Ascending aorta (tissue), 2 donors: ENCODE results near the gene SQSTM1. TPM values are rescaled to one million over a fixed set of nuclear protein-coding genes. Genes with fewer than 3 reads are reported as not detected.

ENCODE experiments used
- DNase-seq, 2 donors: peaks; one replicate each; pipeline ENCODE4 v3.0.0-alpha.2; 2019; ENCODE audit warnings: low spot score in 2 of 2
- H3K27ac ChIP-seq, 2 donors: fragments of 200-600 bp; sonication (generic); one replicate each; pipeline ENCODE4 v1.5.1; 2016 to 2017; ENCODE audit warnings: mild to moderate bottlenecking in 1 of 2
- H3K27me3 ChIP-seq: fragments of 200-600 bp; sonication (generic); one replicate; pipeline ENCODE4 v1.5.1; 2017
- H3K36me3 ChIP-seq, 2 donors: fragments of 200-600 bp; sonication (generic); one replicate each; pipeline ENCODE4 v1.5.1; 2016
- H3K4me1 ChIP-seq, 2 donors: fragments of 200-600 bp; sonication (generic); one replicate each; pipeline ENCODE4 v1.5.1; 2016 to 2017; ENCODE audit warnings: mild to moderate bottlenecking in 1 of 2
- H3K4me3 ChIP-seq, 2 donors: fragments of 200-600 bp; sonication (generic); one replicate each; pipeline ENCODE4 v1.5.1; 2016 to 2017; ENCODE audit warnings: mild to moderate bottlenecking in 1 of 2
- H3K9me3 ChIP-seq, 2 donors: fragments of 200-600 bp; sonication (generic); one replicate each; pipeline ENCODE4 v1.5.1; 2016
- CTCF ChIP-seq, 3 experiments: fragments of 200-600 bp in 2 of 3; fragments of 450-650 bp in 1 of 3; sonication (generic) in 2 of 3; IDR thresholded peaks; one replicate each; pipeline ENCODE4 v1.5.1; 2016 to 2019; ENCODE audit warnings: antibody characterized with exemption in 3 of 3, mild to moderate bottlenecking in 1 of 3, moderate library complexity in 1 of 3
- intact Hi-C: fragments of 100-400 bp; cut with DNase I; formaldehyde crosslinking; loops from one replicate; pipeline ENCODE4 v1.15.1; 2023
- total RNA-seq: library from RNA; depleted of rRNA; stranded (reverse); fragments of >200 nt; gene quantifications from one replicate; pipeline ENCODE4 v1.1.0, GENCODE V29; 2016

SQSTM1 gene
- total RNA-seq, 1 donor from 2014 or later = 476 TPM

DNA sequence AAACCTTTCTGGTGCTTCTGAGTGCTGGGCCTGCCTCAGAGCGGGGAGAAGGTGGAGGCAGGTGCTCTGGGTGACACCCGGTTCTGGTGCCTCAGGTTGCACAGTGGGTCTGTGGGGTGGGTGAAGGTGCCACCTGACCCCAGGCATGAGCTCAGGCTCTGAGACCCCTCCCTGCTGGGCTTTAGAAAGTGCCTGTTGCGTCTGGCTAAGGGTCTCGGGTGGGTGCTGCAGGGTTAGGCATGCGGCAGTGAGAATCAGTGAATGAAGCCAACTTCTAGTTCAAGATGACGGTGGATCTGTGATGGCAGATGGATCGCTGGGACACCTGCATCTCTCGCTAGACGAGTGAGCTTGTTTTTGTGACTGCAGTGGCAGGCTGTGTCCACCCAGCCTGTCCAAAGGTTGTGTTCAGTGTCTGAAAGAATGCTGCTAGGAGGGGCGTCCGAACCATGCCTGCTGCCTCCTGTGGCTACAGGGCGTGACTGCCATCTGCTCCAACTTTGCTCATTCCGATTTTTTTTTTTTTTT lies 5.0 kb downstream of the SQSTM1 start:
- DNase-seq = no peak
- TF ChIP-seq CTCF (IDR thresholded peaks at IDR 0.05) = no peak
- no peaks in the 10 kb centered on the region for H3K27me3 ChIP-seq
- H3K4me1 ChIP-seq = peaks cover 18 to 36% of the 10 kb centered on the region in 2 donors
- intact Hi-C loops = no loop called here
- H3K9me3 ChIP-seq = no peaks in the 10 kb centered on the region
- peaks cover 81 to 84% of the 10 kb centered on the region in 2 donors for H3K36me3 ChIP-seq
- no peak overlapping the region for H3K4me3 ChIP-seq
- H3K27ac ChIP-seq = no peak overlapping the region

- H3K4me1 ChIP-seq = peaks cover 12 to 28% of the 10 kb centered on the region in 2 donors
- no peak for DNase-seq
- intact Hi-C loops = no loop called here
- H3K27me3 ChIP-seq = no peaks in the 10 kb centered on the region
- TF ChIP-seq CTCF (IDR thresholded peaks at IDR 0.05) = no peak
- H3K9me3 ChIP-seq = no peaks in the 10 kb centered on the region
- peaks cover 96 to 100% of the 10 kb centered on the region in 2 donors for H3K36me3 ChIP-seq
- peak overlapping the region; percentile 7 to 66 for H3K27ac ChIP-seq
- H3K4me3 ChIP-seq = no peak overlapping the region
These were observed 7.0 kb downstream of the SQSTM1 start for GRCh38 chr5:179827680-179828079.

DNA sequence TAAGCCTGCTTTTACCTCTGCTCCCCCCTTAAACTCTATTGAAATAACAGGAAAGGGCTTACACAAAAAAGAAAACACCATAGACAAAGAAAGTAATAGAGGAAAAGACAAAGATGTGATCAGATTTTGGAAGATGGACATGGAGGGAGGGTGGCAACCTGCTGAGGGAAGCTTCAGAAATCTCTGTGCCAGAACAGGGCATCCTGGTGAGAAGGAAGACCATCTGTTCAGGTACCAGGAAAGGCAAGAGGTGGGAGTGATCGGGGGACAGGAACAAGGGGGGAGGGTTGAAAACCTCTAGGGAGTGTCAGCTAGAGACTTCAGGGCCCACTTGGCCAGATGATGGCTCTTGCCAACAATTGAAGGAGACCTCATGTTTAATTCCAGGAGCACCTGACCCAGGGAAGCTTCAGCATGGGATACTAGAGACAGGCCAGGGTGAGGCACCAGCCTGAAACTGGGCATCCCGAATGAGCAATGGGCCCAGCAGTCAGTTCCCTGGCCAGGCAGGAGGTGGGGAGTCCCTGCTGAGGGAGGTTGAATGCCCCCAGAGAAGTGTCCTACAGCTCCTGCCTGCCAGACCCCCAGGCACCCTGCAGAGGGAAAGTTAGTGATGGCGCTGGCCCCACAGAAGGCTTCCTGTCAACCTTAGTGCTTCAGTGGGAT lies 8.2 kb downstream of the SQSTM1 start:
- Histone ChIP-seq H3K4me3 (no peak overlapping the region), H3K9me3 (no peaks in the 10 kb centered on the region), H3K27me3 (no peaks in the 10 kb centered on the region), H3K36me3 (peaks cover 100% of the 10 kb centered on the region in 2 donors), H3K4me1 (peaks cover 3 to 19% of the 10 kb centered on the region in 2 donors), H3K27ac (peak overlapping the region in 1 of 2 donors; percentile 42)
- DNase-seq = no peak
- intact Hi-C loops = no loop called here
- TF ChIP-seq CTCF (IDR thresholded peaks at IDR 0.05) = no peak

GRCh38 chr5:179829732-179830435 lies 9.2 kb downstream of the SQSTM1 start:
- H3K36me3 ChIP-seq = peaks cover 93 to 96% of the 10 kb centered on the region in 2 donors
- H3K4me1 ChIP-seq = peaks cover 0 to 10% of the 10 kb centered on the region in 2 donors
- intact Hi-C loops = no loop called here
- no peak for TF ChIP-seq CTCF (IDR thresholded peaks at IDR 0.05)
- no peaks in the 10 kb centered on the region for H3K27me3 ChIP-seq
- DNase-seq = no peak
- H3K9me3 ChIP-seq = no peaks in the 10 kb centered on the region
- no peak overlapping the region for H3K4me3 ChIP-seq
- H3K27ac ChIP-seq = no peak overlapping the region

DNA sequence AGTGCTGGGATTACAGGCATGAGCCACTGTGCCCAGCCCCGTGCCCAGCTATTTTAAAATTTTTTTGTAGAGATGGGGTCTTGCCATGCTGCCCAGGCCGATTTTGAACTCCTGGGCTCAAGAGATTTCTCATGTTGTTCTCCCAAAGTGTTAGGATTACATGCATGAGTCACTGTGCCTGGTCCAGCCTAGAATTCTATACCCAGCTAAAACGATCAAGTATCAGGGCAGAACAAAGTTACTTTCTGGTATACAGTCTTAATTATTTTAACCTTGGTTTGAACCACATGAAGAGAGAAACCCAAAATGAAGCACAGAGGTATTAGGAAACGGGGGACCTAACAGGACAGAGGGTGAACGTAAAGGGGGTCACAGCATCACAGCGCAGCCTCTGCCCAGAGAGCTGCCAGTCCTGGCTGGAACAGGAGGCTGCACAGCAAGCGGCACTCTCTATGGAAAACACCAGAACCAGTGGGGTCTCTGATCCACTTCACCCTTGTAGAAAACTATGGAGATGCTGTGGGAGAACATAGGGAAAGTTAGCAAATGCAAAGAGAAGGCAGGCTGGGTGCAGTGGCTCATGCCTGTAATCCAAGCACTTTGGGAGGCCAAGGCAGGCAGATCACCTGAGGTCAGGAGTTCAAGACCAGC lies 10.2 kb downstream of the SQSTM1 start:
- Histone ChIP-seq H3K27ac (no peak overlapping the region), H3K9me3 (no peaks in the 10 kb centered on the region), H3K4me1 (peaks cover 0 to 10% of the 10 kb centered on the region in 2 donors), H3K4me3 (no peak overlapping the region), H3K27me3 (no peaks in the 10 kb centered on the region), H3K36me3 (peaks cover 86 to 90% of the 10 kb centered on the region in 2 donors)
- no peak for DNase-seq
- intact Hi-C loops = no loop called here
- no peak for TF ChIP-seq CTCF (IDR thresholded peaks at IDR 0.05)
